Kidney capillary endothelial cell (primary cell): ENCODE results near the gene DHRS12.
A peak's percentile ranks its signal among the peaks of the same experiment; 100 is the strongest.

Experiments
- DNase-seq: peaks from one replicate; pipeline ENCODE4 v3.0.0-alpha.2; 2018; ENCODE audit warnings: low spot score

DHRS12 gene

DNA sequence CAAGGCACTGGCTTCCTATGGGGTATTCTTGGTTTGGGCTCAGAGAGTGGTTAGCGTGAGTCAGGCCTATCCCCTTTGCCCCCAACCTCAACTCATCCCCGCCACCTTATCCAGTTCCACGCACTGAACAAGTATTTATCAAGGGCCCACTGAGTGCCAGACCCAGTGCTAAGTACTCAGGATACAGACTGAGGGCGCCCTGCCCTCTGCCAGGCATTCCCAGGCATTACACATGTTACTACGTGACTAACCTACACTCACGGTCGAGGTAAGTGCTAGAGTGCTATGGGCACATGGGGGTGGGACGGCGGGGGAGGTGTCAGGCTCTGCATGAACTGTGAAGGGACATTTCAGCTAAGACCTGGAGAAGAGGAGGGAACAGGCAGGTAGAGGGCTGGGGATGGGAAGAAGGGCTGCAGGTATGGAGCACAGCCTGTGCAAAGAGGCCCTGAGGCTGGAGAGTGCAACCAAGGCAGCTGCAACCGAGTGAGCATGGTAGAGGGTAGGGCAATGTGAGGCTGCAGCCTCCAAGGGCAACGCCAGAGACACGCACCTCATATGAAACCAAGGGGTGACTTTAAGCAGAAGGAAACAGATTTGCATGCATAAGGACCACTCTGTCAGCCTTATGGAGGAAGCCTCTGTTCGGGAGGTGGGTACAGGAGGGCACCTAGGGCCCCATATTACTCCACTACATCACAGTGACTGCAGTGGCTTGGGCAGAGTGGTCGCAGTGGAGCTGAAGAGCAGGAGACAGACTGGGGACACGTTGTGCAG, 22.5 kb downstream of the DHRS12 start:
- peak; percentile 28 for DNase-seq

DNA sequence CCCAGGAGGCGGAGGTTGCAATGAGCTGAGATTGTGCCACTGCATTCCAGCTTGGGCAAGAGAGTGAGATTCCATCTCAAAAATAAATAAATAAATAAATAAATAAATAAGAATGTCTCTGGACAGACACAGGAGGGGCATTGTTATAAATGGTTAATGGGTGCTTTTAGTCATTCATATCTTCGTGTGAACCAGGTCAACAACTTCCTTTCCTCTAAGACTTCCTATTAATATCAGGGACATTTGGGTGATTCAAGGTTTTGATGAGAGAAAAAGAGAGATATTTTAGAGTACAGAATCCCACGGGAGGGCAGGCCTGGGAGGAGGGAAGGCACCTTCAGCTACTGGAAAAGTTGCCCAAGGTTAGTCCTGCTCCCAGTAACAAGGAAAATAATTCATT, 23.9 kb downstream of the DHRS12 start:
- no peak for DNase-seq

DNA sequence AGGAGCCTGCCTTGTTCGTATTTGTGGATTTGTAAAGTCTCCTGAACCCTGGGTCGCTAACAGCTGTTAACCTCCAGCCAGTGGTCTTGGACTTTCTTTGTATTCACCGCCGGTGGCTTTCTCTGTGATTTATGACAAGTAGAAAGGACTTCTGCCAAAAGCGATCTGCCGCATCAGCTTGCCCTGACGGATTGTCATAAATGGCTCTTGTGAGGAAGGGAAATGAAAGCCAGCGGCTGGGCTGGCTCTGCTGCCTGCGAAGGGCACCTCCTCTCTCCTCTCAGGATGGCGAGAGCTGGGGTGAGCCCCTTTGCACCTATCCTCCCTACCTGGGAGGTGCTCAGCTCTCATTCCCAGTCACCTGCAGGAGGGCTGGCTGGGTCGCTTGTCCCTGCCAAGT, 25.6 kb downstream of the DHRS12 start:
- no peak for DNase-seq

DNA sequence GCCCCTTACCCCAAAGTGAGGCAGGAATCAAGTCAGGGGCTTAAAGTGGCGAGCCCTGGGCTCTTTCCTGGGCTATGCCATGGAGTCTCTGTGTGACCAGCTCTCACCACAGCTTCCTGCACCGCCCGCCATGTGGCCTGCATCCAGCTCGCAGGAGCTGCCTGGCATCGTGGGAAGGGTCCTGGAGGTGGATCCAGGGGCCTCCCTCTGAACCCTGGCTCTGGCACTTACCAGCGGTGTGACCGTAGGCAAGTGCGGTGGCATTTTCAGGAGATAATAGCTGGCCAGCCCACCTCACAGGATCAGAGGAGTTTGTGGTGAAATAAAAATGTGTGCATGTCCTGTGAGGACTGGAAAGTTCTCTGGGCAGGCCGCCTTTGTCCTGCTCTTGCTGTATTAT, 26.0 kb downstream of the DHRS12 start:
- no peak for DNase-seq

DNA sequence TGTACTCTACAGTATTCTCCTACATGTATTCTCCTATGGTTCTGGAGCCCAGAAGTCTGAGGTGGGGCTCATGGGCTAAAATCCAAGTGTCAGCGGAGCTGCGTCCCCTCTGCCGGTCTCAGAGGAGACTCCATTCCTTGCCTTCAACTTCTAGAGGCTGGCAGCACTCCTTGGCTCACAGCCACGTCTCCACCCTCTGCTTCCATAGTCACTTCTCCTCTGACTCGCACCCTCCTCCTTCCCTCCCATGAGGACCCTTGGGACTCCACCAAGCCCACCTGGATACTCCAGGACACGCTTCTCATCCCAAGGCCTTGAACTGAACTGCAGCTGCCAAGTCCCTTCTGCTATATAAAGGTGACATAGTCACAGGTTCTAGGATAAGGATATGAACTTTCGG, 27.8 kb downstream of the DHRS12 start:
- no peak for DNase-seq

DNA sequence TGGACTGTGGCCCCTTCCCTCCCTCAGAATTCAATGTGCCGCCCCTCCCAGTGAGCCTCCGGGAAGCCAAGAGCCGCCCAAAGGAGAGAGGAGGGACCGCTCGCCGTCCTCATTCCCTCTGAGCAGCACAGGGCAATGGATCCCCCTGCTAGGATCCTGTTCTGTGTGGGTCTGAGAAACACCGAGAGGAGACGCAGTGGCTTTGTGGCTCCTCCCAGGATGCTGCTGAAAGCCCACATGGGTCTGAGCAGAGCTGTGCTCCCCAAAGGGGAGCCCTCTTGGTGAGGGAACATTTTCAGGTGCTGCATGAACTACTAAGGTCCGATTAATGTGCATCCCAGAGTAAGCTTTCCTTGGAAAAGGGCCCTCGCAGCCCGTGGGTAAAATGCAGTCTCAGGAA, 30.4 kb downstream of the DHRS12 start:
- DNase-seq = no peak

DNA sequence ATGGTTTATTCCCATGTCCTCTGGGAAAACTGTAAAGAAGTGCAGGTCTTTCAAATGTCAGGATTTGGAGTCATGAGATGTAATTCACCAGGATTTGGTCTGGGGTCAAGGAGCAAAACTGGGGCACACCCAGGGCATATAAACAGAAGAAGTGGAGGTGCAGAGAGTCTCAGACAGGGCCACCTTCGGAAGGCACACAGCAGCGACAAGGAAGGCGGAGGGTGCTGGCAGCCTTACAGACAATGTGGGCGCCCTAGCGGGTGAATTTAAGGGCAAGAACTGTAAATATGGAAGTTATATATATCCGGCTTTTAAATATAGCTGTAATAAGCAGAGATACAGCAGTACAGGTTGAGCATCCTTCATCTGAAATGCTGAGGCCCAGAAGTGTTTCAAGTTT, 31.2 kb downstream of the DHRS12 start:
- no peak for DNase-seq

DNA sequence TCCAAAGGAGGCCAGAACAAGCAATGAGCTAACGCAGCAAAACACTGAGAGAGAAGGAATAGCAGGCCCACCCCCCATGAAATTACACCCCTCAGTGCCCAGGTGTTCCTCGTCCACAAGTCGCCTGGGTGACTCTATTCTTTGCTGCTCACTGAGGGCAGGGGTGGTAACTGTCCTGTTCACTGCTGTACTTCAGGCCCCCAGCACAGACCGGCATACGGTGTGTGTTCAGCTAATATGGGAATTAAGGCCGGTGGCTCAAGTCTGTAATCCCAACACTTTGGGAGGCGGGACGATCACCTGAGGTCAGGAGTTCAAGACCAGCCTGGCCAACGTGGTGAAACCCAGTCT, 31.9 kb downstream of the DHRS12 start:
- no peak for DNase-seq

DNA sequence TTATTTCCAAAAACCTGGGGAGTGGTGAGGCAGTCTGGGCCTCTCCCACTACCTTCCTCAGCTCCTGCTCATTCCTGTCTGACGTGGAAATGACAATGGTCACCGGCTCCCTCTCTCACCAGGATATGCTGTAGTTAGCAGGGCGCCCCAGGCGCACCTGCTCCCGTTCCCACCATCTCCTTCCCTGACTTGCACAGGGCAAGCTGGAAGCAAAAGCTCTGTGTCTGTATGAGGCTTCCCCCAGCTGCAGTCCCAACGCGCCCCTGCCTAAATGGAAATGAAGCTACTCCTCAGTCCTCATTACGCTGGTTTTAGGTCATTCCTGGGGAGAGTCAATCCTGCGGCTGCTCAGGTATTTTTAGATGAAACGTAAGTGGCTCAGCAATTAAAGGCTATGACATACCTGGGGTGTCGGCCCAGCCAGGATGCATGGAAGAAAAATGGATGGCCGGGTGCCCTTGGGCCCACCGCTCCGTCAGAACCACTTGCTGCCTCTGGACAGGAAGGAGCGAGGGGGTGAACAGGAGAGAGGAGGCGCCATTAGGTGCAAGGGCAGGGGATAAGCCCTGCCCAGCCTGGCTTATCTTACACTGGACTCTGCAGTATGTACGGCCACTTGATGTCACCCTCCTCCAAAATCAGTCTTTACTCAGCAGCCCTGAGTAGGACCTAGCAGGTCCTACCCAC, 32.4 kb downstream of the DHRS12 start:
- no peak for DNase-seq

DNA sequence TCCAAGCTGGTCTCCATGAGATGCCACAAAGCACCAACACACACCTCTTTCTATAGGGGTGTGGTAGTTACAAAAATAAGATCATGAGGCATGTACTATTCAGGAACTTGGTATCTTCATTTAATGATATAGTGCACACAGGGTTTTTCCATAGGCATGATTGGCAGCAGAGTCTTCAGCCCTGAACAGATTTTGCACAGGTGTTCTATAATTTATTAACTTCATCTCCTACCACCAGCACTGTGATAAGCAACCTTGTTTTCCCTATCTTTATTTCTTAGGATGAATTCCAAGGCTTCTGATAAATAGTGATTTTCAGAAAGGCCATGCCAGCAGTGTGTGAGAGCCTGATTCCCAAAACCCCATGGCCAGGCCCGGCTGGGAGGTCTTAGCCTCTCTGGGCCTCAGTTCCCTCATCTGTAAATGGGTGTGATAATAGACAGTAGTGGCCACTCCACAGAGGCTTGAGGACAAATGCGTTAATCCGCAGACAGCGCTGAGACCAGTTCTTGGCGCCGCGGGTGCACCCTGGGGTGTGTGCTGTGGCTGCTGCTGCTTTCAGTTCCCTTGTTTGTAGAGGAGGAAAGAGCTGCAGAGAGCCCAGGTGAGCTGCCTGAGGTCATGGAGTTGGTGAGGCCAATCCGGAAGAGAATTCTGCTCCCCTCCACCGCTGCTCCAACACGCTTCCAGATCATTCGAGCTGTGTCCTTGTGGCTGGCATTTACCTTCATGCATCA, 33.1 kb downstream of the DHRS12 start:
- DNase-seq = no peak

DNA sequence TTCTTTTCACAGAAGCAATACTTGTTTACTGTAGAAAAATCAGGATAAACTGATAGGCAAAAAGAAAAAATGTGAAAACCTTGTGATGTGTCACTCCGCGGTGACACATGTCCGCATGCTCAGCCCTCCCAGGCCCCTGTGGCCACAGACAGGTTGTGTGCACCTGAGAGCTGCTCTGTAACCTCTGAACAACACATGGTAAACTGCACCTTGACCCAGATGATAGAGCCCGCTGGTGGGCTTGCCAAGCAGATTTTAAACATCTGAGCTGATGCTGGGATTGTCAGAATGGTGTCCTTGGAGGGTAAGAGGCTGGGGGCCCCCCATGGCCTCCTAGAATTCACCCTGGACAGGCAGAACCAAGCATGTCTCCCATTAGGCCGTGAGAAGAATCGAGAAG, 33.8 kb downstream of the DHRS12 start:
- no peak for DNase-seq

DNA sequence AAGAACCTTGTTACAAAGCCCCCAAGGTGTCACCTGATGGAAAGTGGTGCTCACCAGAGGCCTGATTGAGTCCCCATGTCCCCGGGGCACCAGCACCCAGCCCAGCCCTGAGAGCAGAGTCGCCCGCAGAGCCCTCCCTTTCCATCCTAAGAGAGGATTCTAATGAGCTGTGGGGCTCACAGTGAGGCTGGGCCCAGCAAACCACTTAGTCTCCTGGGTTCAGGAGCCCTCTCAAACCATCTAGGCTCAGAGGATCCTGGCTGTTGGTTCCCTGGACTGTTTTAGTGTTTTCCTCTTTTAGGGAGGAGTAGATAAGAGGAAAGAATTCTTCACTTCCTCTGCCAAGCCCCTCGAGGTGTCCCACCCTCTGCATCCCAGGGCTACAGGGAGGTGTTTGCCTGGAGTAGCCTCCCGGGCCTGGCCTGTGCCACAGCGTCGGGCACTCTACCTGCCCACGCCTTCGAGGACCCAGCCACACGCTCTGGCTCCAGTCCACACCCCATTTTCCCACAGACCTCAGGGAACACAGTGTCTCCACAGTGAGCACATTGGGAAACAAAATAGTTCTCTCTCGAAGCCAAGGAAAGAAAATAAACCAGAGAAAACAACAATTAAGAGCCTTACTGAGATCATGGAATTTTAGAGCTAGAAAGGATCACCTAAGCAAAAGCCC, 34.4 kb downstream of the DHRS12 start:
- DNase-seq = no peak

DNA sequence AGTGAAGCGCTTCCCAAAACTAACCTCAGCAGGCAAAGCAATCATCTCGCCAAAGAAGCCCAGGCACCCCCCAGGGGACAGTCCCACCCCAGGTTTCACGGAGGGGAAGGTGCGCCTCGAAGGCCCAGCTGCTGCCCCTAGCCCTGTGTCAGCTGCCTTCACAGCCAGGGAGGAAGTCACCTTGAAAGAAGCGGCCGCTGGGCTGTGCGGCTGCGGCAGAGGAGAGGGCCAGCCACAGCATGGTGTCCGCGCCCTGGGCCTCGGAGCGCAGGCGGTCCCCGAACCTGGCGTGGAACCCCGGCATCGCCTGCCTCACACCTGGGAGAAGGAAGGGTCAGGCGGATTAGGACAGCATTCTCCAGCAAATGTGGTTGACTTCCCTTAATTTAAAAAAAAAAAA, 35.0 kb downstream of the DHRS12 start:
- DNase-seq = no peak

DNA sequence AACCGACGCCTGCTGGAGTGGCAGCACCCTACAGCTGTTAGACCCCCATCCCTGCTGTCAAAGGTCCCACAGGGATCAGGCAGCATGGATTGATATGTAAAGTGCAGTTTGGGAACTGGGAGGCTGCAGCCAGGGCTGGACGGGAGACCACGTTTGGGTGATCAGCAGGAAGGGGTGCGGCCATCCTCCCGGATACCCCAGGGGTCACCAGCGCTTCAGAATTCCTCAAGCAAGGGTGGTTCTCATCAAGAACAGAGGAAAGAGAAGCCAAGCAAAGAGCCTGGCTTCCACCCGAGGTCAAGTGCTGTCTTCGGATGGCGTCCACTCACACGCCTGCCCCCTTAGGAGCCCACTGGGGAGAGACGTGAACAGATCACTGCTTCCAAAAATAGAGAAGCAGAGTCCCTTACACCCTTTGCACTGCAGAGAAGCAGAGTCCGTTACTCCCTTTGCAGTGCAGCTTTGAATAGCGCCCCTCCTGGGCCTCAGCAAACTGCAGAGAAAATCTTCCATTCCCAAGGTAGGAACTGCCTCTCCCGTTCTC, 35.5 kb downstream of the DHRS12 start:
- DNase-seq = no peak

DNA sequence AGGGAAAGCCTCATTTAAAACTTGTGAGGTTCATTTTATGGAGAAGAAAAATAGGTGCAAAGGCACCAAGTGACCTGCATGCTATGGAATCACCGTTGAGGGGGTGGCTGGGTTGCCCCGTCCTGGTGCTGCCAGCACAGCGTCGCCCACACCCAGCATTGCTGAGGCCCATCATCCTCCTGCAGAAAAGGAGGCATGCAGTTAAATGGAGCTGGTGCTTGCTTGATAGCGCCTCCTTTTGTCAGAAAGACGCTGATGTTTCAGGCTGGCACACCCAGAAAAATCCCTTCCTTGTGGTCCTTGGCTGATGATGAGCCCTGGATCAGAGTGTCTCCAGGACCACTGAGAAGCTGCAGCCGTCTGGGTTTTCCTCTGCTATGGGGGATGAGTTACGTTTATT, 36.9 kb downstream of the DHRS12 start:
- DNase-seq = no peak

DNA sequence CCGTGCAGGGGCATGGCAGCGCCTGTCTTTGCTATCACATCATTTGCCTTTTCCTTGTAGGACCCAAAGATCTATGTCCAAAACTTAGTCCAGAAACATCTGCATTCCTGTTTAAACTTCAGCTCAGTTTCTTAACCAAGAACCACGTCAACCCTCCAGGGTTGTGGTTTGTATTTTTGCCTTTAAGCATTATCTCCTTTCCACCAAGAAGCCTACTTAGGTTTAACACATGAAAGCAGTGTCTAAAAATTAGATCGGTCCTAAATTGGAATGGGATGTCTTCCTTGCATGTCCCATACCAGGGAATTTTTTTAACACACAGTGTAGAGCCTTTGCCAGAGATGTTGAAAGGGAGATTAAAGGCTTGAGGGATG, 38.8 kb downstream of the DHRS12 start:
- DNase-seq = no peak

DNA sequence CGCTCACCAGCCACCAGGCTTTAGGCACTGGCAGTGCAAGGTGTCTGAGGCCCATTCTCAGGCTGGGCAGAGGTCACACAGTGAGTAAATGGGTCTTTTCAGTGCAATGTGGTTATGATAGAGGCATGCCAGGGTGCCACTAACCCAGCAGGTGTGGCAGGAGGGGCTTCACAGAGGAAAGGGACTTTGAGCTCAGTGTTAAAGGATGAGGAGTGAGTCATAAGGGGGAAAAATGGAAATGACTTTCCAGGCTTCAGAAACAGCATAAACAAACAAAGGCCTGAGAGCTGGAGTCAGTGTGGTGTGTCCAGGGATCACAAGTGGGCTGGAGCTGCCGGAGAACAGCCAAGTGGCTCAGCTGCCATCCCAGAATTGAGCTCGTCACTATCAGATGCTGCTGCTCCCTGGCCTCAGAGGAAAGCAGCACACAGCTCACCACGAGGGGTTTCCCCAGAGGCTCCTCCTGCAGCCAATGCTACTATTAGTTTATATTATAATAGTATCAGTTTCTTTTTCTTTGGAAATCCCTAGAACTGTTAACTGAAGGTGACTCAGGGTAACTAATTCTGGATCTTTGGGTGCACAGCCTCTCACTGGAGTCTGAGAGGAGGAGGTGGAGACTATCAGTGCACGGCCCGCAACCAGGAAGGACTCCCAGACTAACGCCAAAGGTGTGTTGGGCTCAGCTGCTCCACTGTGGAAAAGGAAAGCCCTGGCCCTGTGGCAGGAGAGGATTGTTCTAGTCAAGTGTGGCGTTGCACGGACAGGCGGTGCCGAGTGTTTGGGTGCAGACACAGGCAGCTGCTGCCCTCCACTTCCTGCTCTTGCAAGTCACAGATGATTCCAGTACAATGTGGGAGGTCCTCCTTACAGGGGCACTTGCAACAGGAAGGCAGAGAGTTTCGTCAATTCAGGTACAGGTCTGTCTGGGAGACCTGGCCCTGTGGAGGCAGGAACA, 39.5 kb downstream of the DHRS12 start:
- peak; percentile 32 for DNase-seq

DNA sequence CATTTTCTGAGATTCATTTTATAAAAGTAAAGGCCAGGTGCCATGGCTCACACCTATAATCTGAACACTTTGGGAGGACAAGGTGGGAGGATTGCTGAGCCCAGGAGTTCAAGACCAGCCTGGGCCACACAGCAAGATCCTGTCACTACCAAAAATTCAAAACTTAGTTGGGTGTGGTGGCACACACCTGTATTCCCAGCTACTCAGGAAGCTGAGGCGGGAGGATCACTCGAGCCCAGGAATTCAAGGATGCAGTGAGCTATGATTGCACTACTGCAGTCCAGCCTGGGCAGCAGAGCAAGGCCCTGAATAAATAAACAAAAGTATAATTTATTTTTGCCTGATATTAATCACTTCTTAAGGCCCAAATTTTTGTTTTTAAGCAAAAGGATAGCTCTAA, 40.5 kb downstream of the DHRS12 start:
- no peak for DNase-seq

DNA sequence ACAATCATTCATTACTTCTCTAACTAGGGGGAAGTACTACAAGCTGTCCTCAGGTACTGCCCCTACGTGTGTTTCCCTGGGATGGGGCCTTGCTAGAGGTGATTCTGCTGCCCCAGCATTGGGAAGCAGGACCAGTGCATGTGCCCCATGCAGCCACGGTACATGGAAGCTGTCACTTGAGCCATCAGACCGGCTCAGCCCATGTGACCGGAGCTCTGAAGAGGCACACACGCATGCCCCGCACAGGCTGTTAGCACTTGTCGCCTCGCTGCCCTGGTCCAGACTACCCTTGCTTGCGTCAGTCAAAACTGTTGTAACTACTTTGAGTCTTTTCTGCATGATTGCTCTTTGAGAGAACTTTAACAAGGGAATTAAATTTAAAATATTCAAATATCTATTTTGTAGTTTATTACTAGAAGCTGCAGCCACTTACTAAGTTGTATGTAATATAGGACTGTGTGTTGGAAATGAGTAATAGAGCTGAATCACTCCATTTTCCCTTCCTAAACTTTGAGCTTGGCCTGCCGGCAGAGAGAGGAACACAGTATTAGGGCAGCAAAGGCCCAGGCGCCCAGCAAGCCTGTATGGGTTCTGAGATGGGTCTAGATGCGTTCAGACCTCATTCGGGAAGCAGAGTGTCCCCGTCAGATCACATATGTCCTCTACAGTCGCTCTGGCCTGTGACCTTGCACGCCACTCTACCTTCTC, 42.2 kb downstream of the DHRS12 start:
- DNase-seq = no peak

DNA sequence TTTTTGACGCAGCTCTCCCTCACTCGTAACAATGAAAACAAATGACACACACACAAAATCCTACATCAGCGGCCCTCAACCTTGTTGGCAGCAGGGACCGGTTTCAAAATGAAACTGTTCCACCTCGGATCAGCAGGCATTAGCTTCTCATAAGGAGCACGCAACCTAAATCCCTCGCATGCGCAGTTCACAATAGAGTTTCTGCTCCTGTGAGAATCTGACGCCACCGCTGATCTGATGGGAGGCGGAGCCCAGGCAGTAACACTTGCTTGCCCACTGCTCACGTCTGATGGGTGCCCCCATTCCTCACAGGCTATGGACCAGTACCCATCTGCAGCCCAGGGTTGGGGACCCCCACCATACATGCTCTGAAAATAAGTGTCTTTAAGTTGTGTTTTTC, 43.4 kb downstream of the DHRS12 start:
- no peak for DNase-seq

DNA sequence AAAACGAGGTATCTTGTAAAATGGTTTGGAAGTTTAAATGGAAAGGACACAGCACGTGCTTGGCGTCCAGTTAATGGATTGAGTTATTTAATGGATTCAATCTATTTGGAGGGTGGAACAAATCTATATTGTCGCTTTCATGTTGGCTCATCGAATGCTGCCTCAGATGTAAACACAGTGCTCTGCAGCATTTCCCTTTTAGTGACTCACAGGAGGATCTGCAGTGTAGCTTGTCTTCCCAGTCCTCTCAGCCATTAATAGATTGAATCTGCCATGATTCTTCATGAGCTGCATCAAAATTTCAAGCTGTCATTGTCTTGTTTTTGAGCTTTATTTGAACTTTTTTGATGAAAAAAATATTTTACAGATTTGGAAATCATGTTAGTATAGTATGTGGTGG, 44.7 kb downstream of the DHRS12 start:
- DNase-seq = peak; percentile 20
